HG03103 (cell line): ENCODE results near the gene SBF2.
"Not testable (repeated sequence)": the region's sequence is repeated elsewhere in the genome, so short reads cannot be mapped to it uniquely, and the experiment has no call there.

Experiments used
- ATAC-seq: cut with Tn5 transposase; IDR thresholded peaks from one replicate; pipeline ENCODE4 v1.9.1; 2021; ENCODE audit warnings: low read depth; ENCODE audit not compliant: unreplicated experiment

The SBF2 gene

DNA sequence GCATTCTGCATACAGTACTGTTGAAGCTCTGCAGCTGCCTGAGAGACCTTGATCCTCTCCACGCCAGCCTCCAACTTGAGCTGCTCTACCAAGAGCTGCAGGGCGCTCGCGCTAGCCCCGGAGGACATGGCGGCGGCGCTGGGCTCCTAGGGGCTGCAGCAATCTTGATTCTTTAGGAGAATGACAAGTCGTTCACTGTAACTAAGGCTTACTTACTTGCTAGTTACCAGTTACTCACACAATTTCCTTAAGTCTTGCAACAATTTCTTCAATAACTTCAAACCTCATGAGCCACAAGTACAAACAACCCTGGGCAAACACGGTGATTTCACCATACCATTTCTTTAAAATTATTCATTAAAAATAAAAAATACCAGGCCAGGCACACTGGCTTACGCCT lies 21.9 kb downstream of the SBF2 start:
- ATAC-seq = no peak

DNA sequence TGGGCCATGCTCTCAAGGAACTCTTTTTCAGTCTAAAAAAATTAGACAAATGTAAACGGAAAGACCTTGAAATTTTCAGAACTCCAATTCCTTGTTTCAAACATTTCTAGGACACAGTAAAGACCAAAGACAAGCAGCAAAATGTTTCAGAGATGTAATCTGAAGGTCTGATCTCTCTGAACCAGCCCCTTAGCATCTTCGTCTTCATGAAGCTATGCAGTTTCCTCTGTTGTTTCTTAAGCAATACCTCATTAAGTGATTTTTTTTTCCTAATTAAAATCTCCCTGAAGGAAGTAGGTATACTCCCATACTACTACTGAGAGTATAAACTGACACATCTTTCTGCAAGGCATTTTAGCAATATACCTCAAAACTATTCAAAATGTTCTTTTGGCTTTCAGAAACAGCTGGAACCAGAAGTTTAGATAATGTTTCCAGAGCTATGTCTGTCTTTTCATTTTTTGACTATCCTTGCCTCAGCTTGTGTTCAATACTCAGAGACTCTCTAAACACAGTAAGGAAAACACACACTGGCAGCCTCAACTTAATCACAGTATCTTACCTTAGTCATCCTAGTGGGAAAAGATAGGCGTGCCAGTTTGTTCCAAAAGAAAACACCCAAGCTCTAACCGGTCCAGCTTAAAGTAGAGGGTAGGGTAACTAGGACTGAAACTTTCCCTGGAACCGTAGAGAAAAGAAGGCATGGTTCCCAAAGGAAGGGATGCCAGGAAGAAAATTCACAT lies 25.1 kb downstream of the SBF2 start:
- ATAC-seq = no peak

DNA sequence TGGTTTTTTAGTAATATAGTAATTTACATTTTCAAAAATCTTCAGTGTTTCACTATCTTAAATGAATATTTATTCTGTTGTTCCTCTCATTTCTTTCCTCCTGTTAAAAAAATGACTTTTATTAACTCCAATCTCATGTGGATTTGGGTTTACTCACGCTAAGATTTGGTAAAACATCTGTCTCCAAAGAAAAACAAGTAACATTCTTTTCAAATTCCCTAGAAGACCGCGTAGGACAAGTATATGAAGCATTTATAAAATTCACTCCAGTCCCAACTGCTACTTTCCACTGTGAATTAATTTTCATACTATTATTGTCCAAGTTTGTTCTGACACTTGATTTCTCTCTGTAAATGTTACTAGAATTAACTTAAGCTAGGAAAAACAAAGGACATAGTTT lies 26.2 kb downstream of the SBF2 start:
- ATAC-seq = no peak

DNA sequence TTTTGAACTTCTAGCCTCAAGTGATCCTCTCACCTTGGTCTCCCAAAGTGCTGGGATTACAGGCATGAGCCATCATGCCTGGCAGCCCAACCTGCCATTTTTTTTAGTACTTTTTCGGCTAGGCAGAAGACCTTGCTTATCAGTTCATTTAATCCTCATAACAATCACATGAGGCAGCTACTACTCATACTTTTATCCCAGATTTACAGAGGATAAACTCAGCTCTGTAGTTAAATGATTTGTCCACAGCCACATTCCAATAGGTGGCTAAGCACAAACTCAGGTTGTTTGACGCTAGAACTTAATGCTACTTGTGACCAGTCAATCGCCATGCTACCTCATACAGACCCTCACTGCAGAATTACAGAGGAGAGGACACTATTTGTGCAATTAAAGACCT lies 28.1 kb downstream of the SBF2 start:
- ATAC-seq = no peak

DNA sequence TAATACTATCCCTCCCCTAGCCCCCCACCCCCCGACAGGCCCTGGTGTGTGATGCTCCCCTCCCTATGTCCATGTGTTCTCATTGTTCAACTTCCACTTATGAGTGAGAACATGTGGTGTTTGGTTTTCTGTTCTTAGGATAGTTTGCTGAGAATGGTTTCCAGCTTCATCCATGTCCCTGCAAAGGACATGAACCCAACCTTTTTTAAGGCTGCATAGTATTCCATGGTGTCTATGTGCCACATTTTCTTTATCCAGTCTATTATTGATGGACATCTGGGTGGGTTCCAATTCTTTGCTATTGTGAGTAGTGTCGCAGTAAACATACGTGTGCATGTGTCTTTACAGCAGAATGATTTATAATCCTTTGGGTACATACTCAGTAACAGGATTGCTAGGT lies 29.3 kb downstream of the SBF2 start:
- ATAC-seq = not testable (repeated sequence)

DNA sequence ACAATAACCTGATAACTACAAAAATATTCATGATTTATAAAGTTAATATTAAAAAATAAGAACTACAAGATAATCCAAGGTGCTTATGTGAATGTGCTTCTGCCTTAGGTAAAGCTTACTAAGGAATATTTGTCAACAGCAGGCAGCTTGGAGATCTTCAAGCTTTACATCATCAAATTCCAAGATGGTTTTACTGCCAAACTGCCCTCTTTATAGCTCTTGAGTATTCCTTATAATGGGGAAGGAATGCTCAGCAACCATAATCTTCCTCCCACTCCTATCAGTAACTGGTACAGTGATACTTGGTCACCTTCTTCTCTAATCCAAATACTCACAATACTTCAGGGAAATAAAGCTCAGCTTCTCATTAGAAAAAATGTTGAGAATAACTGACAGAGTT lies 30.1 kb downstream of the SBF2 start:
- no peak for ATAC-seq

DNA sequence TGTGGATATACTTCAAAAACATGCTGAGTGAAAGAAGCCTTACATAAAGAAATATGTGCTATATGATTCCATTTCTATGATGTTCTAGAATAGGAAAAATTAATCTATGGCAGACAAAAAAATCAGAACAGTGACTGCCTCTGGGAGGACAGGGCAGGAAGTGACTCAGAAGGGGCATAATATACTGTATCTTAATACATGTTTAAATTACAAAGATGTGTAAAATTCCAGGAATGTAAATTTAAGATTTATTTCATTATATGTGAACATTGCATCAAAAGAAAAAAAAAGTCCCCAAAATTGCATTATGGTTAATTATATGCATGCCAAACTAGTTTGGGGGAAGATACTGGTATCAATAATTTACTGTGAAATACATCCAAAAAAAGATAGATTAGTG lies 32.2 kb downstream of the SBF2 start:
- no peak for ATAC-seq

DNA sequence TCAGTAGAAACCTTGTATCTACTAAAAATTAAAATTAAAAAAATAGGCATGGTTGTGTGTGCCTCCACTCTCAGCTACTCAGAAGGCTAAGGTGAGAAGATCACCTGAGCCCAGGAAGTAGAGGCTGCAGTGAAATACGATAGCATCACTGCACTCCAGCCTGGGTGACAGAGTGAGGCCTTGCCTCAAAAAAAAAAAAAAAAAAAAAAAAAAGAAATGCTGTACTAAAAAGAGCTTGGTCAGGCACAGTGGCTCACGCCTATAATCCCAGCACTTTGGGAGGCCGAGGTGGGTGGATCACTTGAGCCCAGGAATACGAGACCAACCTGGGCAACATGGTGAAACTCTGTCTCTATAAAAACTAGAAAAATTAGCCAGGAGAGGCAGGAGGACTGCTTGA lies 36.5 kb downstream of the SBF2 start:
- no peak for ATAC-seq

DNA sequence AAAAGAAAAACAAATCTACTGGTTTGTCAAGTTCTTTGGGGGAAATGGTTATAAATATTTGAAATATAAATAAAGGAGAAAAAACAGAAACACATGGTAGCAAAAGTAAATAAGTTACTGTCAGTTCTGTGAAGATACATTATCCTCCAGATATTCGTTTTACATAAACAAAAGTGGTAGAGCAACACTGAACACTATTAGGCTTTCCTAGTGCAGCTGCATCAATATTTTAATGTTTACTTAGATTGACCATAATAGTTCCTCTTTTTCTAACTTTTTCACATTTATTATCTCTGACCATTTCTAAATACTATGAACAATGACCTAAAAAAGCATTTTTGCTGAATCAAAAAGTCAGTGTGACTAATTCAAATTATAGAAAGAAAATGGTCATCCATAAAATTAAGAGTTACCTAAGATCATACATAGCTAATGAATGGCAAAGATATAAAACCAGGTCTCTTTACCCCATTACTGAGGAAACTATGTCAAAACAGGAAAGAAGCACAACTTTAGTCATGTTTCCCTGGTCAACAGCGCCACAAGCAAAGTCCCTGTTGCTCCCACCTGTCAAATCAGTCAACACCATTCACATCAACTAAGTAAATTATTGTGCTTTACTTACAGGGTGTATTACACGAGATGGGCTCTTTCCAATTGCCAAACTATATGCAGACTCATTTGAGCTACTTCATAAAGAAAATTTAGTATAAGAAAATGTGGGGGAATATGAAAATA lies 38.5 kb downstream of the SBF2 start:
- ATAC-seq = no peak

DNA sequence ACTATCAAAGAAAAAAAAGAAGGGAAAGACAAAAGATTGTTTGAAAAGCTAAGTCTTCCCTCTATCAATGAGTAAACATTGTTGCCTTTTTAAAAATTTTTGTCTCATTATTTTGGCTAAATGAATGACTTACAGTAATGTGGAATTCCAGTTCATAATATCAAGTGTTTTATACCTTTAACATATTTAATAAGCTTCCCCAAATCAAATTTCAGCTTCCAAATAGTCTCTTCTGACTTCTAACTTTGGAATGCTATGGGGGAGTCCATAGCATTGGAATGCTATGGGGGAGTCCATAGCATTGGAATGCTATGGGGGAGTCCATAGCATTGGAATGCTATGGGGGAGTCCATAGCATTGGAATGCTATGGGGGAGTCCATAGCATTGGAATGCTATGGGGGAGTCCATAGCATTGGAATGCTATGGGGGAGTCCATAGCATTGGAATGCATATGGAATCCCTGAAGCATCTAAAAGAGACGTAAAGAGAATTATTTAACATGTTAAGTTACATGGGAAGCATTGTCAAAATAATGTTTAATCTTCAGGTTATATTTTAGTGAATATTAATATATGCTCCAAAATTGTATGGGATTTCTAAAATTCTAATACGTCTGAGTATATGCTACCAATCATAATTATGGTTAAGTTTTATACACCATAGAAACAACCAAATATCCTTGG lies 44.4 kb downstream of the SBF2 start:
- ATAC-seq = not testable (repeated sequence)

DNA sequence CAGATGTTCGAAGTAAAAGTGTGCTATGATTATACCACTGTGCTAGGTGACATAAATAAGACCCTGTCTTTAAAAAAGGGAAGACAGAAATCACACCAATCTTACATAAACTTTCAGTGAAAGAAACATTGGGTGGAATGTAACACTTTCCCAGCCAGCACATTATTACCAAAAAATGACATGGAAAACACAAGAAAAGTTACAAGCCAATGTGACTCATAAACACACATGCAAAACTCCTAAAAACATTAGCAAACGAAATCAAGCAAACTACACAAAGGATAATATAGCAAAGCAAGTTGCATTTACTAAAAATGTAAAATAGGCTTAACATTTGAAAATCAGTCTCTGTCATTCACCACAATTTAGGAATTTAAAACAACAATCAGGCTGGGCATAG lies 47.0 kb downstream of the SBF2 start:
- ATAC-seq = no peak

DNA sequence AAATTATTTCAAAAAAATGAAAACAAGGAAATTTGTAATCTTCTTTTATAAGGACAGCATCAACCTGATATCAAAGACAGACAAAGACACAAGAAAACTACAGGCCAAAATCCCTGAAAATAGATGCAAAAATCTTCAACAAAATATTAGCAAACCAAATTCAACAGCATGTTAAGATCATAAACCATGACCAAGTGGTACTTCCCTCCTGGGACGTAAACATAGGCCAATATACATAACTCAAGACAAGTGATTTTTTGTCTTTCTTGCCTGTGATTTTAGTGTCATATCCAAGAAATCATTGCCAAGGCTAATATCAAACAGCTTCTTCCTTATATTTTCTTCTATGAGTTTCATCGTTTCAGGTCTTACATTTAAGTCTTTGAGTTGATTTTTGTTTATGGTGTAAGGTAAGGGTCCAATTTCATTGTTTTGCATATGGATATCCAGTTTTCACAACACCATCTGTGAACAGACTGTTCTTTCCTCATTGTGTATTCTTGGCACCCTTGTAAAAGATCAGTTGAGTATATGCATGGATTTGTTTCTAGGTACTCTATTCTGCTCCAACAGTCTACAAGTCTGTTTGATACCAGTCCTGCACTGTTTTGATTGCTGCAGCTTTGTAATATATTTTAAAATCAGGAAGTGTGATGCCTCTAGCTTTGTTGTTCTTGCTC lies 50.0 kb downstream of the SBF2 start:
- no peak for ATAC-seq

DNA sequence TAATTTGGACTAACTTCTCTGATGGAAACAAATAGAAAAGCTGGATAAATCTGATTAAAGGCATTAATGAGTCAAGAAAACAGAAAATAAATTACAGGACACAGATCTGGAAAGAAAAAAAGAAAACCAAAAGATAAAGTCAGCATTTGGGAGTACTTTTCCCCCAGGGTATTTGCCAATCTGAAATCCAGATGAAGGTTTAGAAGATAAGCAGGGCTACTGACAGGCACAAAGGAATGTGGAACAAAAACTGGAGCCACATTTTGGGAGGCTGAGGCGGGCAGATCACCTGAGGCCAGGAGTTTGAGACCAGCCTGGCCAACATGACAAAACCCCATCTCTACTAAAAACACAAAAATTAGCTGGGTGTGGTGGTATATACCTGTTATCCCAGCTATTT lies 57.2 kb downstream of the SBF2 start:
- ATAC-seq = no peak

DNA sequence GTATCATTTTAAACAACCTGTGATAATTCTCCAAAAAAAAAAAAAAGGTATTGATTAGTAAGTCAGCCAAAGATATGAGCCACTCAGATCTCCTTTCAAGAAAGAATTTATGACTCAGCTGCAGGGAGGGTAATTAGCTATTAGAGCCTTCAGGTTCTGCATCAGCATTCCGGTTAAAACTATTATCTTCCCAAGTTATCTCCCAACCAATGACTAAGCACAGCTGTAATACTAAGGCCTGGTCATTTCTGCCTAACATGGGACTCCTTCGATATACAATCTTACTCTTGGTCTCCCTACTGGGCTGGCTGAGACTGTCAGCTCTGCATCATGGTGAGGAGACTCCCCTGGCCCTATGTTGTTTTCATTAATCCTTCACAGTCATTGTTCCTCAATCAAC lies 60.4 kb downstream of the SBF2 start:
- ATAC-seq = no peak

DNA sequence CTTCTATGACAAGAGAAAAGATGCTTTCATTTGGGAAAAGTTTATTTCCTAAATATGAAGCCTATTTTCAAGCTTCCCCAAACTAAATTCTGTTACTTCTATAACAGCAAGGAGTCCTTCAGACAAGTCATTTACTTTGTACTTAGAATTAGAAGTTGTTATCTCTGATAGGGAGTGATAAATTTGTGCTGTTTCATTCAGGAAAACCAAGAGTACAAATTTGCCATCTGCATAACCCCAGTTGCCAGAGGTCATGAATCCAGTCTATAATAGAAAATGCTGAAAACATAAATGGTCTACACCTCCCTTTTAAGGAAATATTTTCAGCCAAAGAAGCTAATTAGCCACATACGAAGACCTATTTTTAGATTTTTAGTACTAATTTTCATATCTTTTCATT lies 61.3 kb downstream of the SBF2 start:
- no peak for ATAC-seq

DNA sequence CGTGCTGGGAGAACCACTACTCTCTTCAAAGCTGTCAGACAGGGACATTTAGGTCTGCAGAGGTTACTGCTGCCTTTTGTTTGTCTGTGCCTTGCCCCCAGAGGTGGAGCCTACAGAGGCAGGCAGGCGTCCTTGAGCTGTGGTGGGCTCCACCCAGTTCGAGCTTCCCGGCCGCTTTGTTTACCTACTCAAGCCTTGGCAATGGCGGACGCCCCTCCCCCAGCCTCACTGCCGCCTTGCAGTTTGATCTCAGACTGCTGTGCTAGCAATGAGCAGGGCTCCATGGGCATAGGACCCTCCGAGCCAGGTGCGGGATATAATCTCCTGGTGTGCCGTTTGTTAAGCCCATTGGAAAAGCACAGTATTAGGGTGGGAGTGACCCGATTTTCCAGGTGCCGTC lies 62.2 kb downstream of the SBF2 start:
- not testable (repeated sequence) for ATAC-seq

DNA sequence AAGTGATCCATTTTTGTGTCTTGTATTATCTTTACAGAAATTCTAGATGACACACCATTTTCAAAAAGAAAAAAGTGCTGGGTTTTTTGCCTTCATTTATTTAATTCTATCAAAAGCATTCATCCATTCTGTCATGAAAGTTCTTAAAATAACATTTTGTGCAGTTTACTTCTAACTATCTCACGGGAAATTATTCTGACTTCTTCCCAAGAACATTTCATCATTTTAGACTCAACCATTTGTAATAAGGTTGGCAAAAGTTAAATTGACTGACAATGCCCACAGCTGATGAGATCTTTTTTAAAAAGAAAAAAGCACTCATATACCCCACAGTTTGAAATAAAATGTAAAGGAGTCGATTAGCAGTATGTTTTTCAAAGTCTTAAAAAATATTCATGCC lies 68.5 kb downstream of the SBF2 start:
- ATAC-seq = no peak

DNA sequence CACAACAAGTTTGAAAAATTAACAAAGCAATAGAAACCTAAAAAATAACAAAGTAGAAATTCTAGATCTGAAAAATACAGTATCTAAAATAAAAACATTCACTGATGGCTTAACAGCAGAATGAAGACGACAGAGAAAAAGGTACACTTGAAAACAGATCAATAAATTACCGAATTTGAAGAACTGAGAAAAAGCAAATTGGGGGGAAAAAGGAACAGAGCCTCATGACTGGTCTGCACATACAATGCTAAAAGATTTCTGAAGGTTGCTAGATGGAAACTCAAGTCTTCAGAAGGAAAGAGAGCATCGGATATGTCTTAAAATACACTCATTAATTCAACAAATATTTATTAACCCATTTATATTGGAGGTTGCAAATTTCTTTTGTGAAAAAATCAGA lies 71.6 kb downstream of the SBF2 start:
- ATAC-seq = no peak

DNA sequence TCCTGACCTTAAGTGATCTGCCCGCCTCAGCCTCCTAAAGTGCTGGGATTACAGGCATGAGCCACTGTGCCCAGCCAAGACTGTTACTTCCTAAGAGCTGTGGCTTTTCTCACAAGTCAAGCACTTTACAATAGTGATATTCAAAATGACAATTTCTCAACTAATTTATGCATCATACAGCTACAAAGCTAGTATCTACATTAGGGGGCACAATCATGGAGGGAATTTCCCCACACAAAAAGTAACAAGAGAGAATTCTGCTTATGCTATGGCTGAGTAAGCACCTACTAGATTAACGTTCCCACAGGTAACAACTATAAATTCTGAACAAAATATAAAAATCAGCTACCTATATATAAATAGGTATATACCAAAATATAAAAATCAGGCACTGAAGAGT lies 72.7 kb downstream of the SBF2 start:
- ATAC-seq = no peak

DNA sequence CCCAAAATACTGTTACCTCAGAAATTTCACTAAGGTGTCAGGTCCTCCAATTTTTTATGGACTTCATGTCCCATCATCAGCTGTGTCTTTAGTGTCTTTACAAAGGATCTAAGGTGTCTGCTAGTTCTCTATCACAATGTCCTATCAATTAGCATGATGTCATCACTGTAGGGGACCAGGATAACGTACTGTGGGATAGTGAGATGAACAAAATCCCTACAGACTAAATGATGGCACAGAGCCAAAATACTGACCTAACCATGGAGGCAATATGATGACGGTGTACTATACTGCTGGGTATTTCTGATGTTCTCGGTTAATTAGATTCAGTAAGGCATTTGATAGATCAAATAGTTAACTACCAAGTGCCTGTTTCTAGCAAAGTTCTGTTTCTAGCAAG lies 82.5 kb downstream of the SBF2 start:
- no peak for ATAC-seq

DNA sequence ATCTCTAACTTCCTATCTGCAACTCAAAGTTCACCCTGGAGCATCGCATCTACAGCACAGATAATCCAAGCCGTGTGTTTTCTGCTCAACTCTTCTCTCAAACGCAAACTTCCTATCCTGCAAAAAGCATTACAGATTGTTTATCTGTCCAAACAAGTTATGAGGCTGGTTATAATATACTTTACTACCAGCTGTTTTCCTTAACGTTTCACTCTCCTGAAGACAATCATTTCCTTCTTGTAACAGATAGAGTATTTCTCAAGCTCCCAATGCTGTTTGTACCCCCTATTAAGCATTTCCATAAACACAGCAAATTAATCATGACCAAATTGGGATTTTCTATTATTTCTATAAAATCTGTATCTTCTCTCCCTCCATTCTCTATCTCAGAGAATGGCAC lies 84.7 kb downstream of the SBF2 start:
- ATAC-seq = no peak
